Cardiac muscle cell (in vitro differentiated cells and primary cell): ENCODE results near the gene NPTN. TPM values are rescaled to one million over a fixed set of nuclear protein-coding genes. Genes with fewer than 3 reads are reported as not detected.

Experiments used
- DNase-seq, 2 donors: peaks; one replicate each; pipeline versions ENCODE4 v3.0.0 to v3.0.0-alpha.2; 2010 to 2017; ENCODE audit warnings: low read depth in 1 of 2, low spot score in 1 of 2
- H3K27ac ChIP-seq: fragments of 200-600 bp; sonication (generic); 2 replicates; pipeline ENCODE4 v1.5.1; 2016
- H3K27me3 ChIP-seq: fragments of 200-600 bp; sonication (generic); 2 replicates; pipeline ENCODE4 v1.6.0; 2016; ENCODE audit warnings: control low read depth
- H3K36me3 ChIP-seq: fragments of 200-600 bp; sonication (generic); 2 replicates; pipeline ENCODE4 v1.5.1; 2016; ENCODE audit warnings: control low read depth
- H3K4me1 ChIP-seq: fragments of 200-600 bp; sonication (generic); 2 replicates; pipeline ENCODE4 v1.8.1; 2017; ENCODE audit warnings: low read depth, mild to moderate bottlenecking, mixed run types
- H3K4me3 ChIP-seq: fragments of 200-600 bp; sonication (generic); 2 replicates; pipeline ENCODE4 v1.5.1; 2016; ENCODE audit warnings: mild to moderate bottlenecking
- H3K9me3 ChIP-seq: fragments of 200-600 bp; sonication (generic); 2 replicates; pipeline ENCODE4 v1.5.1; 2017; ENCODE audit warnings: low read depth, mild to moderate bottlenecking, control low read depth
- polyA plus RNA-seq: library from polyadenylated mRNA; unstranded; fragments of >200 nt; fragmentation: Nextera tagmentation; extraction: Ambion mirVana; gene quantifications from 2 replicates; pipeline ENCODE4 v1.2.1, GENCODE V29; 2016
- total RNA-seq: library from RNA; depleted of rRNA; stranded (reverse); fragments of >200 nt; gene quantifications from 2 replicates; pipeline ENCODE4 v1.2.3, GENCODE V29; 2016
- TF ChIP-seq, protein P1 (sequence below): IDR thresholded peaks from 2 replicates; pipeline ENCODE4 v1.5.1; 2012; ENCODE audit warnings: low read depth, mild to moderate bottlenecking, low read length

Gene NPTN
- total and polyA plus RNA-seq, 2 experiments from 2014 or later = 243 to 375 TPM

DNA sequence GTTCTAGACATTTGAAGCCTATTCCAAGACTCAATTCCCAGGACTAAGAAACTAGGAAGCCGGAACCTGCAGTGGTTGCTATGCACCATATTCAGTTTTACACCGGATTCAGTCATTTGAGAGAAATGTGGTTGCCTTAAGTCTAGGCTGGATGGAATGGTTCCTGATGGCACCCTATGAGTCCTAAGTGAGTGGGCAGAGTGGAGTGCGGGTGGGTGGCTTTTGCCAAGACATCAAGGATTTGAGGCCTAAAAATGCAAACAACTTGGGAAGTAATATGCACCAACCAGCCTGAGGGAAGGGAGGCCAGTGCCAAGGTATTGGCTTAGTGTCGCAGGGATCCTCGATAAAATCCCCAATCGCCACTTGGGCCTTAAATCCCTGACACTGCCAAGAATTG is 46.8 kb upstream of the NPTN start:
- Histone ChIP-seq H3K36me3 (no peaks in the 10 kb centered on the region), H3K4me1 (peaks cover 5% of the 10 kb centered on the region), H3K27ac (no peak overlapping the region), H3K4me3 (no peak overlapping the region), H3K27me3 (peaks cover 9% of the 10 kb centered on the region), H3K9me3 (no peaks in the 10 kb centered on the region)
- TF ChIP-seq, protein P1, sequence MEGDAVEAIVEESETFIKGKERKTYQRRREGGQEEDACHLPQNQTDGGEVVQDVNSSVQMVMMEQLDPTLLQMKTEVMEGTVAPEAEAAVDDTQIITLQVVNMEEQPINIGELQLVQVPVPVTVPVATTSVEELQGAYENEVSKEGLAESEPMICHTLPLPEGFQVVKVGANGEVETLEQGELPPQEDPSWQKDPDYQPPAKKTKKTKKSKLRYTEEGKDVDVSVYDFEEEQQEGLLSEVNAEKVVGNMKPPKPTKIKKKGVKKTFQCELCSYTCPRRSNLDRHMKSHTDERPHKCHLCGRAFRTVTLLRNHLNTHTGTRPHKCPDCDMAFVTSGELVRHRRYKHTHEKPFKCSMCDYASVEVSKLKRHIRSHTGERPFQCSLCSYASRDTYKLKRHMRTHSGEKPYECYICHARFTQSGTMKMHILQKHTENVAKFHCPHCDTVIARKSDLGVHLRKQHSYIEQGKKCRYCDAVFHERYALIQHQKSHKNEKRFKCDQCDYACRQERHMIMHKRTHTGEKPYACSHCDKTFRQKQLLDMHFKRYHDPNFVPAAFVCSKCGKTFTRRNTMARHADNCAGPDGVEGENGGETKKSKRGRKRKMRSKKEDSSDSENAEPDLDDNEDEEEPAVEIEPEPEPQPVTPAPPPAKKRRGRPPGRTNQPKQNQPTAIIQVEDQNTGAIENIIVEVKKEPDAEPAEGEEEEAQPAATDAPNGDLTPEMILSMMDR = no peak
- DNase-seq = no peak

DNA sequence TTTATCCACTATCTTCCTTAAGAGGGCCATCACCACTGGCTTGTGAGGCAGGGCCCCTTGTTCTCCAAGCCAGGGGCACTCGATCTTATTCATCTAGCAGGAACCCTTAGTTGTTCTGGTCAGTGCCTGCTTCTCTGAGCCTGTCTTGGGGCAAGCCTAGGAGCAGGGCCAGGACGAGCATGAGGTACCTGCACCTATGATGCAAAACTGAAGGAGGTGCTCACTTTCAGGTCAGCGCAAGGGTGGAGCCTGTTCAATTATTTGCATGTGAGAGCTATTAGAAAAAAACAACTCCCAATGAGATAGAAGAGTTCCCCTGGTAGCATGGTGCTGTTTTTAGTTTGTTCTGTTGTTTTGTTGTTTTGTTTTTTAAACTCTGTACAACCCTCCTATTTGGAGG is 46.0 kb upstream of the NPTN start:
- H3K9me3 ChIP-seq = no peaks in the 10 kb centered on the region
- DNase-seq = no peak
- H3K4me1 ChIP-seq = peaks cover 5% of the 10 kb centered on the region
- no peak overlapping the region for H3K4me3 ChIP-seq
- no peak overlapping the region for H3K27ac ChIP-seq
- TF ChIP-seq, protein P1 = no peak
- H3K36me3 ChIP-seq = no peaks in the 10 kb centered on the region
- H3K27me3 ChIP-seq = peaks cover 16% of the 10 kb centered on the region

DNA sequence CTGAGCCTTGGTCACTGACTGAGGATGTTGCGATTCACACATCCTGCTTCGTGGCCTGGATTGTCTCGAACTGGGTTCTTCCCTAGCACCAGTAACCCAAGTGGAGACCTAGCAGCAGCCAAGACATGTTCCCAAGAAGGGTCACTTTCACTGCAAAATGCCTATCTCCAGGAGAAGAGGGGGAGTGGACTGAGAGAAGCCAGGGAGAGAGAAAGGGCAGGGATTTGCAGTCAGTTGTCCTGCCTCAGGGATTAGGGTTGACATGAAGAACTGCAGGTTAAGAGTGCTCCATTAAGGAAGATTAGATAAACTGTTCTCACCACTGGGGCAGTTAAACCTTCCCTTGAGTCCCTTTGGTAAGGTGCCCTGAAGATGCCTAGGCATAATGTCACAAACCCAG is 45.3 kb upstream of the NPTN start:
- TF ChIP-seq, protein P1 = no peak
- no peak for DNase-seq
- Histone ChIP-seq H3K27me3 (peaks cover 23% of the 10 kb centered on the region), H3K27ac (no peak overlapping the region), H3K4me1 (peaks cover 5% of the 10 kb centered on the region), H3K9me3 (no peaks in the 10 kb centered on the region), H3K4me3 (no peak overlapping the region), H3K36me3 (no peaks in the 10 kb centered on the region)

DNA sequence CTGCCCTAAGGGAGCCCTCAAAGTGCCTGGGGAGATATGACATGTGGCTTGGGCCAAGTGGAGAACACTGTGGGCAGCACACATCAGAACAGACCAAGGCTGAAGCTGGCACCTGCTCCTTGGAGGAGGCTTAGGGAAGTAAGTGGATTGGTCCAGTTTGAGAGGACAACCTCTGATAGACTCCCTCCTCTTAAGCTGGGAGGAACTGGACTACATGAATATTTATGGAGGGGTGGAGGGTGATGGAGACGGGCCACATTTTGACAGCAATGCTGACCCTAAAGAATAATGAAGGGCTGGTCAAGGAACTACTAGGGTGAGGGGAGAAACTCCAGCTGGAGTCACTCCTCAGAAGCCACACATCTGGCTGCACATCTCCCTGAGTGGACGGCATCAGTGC is 44.5 kb upstream of the NPTN start:
- no peak for DNase-seq

DNA sequence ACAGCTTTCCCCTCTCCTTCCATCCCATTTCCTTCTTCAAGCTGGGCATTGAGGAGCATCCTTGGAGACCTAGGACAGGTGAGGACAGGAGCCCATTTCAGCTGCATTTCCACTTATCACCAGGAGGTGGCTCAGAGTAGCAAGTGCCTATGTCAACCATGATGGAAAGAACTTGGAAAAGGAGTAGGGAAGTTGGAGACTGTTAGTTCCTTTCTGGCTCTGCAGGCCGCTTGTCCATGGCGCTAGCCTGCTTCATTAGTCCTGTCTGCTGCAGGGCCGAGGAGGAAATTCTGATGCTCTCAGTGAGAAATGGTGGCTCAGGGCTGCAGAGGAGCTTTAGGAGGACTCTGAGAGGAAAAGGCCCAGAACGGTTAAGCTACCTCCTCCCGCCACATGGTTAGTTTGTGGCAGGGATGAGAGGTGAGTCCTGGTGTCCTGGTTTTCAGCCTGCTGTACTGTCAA is 44.0 kb upstream of the NPTN start:
- H3K27me3 ChIP-seq = peaks cover 23% of the 10 kb centered on the region
- H3K9me3 ChIP-seq = no peaks in the 10 kb centered on the region
- H3K4me3 ChIP-seq = no peak overlapping the region
- peaks cover 5% of the 10 kb centered on the region for H3K4me1 ChIP-seq
- H3K36me3 ChIP-seq = no peaks in the 10 kb centered on the region
- no peak overlapping the region for H3K27ac ChIP-seq
- TF ChIP-seq, protein P1 = peak; percentile 85
- DNase-seq = peak; percentile 75 to 78

More for the DNA sequence above, 44.5 kb upstream of the NPTN start:
- H3K4me3 ChIP-seq = no peak overlapping the region
- H3K27ac ChIP-seq = no peak overlapping the region
- H3K36me3 ChIP-seq = no peaks in the 10 kb centered on the region
- H3K9me3 ChIP-seq = no peaks in the 10 kb centered on the region
- H3K27me3 ChIP-seq = peaks cover 23% of the 10 kb centered on the region
- TF ChIP-seq, protein P1 = no peak
- peaks cover 5% of the 10 kb centered on the region for H3K4me1 ChIP-seq

DNA sequence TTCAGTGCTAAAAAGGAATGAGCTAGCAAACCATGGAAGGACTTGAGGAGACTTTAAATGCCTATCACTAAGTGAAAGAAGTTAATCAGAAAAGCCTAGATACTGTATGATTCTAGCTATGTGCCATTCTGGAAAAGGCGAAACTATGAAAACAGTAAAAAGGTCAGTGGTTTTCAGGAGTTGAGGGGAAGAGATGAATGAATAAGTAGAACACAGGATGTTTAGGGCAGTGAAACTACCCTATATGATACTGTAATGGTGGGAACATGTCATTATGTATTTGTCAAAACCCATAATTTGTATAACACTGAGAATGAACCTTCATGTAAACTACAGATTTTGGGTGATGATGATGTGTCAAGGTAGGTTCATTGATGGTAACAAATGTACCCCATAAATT is 41.4 kb upstream of the NPTN start:
- Histone ChIP-seq H3K36me3 (no peaks in the 10 kb centered on the region), H3K27me3 (peaks cover 25% of the 10 kb centered on the region)
- TF ChIP-seq, protein P1 = no peak

More for the DNA sequence above, 41.4 kb upstream of the NPTN start:
- H3K27ac ChIP-seq = no peak overlapping the region
- H3K9me3 ChIP-seq = no peaks in the 10 kb centered on the region
- peaks cover 5% of the 10 kb centered on the region for H3K4me1 ChIP-seq
- DNase-seq = no peak
- H3K4me3 ChIP-seq = no peak overlapping the region
